Tongue (tissue), 2 donors: Measurements from ENCODE around the gene HNMT. TPM values are rescaled to one million over a fixed set of nuclear protein-coding genes. Genes with fewer than 3 reads are reported as not detected.

ENCODE experiments used
- DNase-seq: peaks from one replicate; pipeline ENCODE4 v3.0.0-alpha.2; 2015
- total RNA-seq: library from RNA; depleted of rRNA; stranded (reverse); fragments of >200 nt; gene quantifications from one replicate; pipeline ENCODE4 v1.2.3, GENCODE V29; 2014

Gene HNMT
- total RNA-seq, 1 donor from 2014 or later = 17.3 TPM

GRCh38 chr2:138012082-138012481 lies 47.8 kb downstream of the HNMT start:
- DNase-seq = no peak

- DNase-seq = no peak
These were observed 48.7 kb downstream of the HNMT start for GRCh38 chr2:138012968-138013367.

GRCh38 chr2:138013639-138014038 lies 49.4 kb downstream of the HNMT start:
- DNase-seq = no peak

DNA sequence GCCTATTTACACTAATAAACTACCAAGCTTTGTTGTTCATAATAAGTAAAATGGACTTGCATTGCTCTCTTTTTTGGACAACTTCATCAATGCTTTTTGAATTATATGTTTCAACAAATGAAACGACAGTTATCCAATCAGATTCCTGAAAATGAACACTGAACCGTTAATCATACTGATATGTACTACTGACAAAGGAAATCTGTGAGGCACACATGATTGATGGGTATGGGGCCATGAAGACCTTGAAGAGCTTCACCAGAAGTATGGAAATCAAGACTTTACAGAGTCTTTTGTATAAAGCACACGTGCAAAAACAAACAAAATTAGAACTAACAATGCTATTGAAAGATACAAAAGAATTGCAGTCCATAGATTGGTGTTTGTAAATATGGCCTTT lies 51.2 kb downstream of the HNMT start:
- no peak for DNase-seq

DNA sequence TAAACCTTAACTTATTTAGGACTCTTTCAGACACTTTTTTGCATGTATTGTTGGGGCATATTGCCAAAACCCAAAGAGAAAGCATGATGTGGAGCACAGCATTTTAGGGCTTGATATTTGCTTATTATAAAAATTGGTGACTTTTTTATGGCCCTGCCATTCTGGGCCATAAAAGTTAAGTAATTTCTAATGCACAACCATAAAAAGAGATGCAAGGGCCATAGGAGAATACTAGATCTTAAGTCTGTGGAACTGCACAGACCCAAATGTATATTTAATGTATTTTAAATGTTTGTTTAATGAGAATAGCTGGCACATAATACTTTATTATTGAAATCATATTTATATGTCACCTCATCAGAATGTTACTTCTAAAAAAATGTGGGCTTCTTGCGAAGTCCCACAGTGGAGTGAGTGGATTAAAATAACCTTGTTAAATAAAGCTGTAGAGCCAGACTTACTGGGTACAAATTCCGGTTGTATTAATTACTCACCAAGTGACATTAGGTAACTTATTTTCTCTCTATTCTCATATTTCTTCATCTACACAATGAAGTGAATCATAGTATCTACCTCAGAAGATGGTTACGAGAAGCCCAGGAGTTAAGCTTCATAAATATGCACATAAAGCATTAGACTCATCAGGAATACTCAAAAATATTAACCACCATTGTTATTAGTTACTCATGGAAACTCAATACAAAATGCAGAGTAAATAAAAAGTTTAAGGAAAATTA lies 52.2 kb downstream of the HNMT start:
- DNase-seq = no peak

DNA sequence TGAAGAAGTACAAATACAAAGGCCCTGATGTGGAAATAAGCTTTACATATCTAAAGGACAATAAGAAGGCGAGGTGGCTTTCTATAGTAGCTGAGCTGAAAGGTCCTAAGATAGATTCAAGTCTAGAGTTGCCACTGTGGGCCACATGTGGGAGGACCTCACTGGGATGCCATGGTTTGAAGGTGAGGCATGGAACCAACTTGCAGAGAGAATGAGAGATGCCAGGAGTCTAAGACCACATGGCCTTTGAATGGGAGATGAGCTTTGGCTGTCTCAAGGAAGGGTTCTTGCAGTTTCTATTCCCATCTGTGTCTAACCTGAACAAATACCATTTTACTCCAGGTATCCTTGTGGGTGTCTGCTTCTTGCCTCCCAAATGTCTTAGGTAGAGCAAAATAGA lies 53.6 kb downstream of the HNMT start:
- DNase-seq = no peak

GRCh38 chr2:138018866-138019688 lies 54.8 kb downstream of the HNMT start:
- no peak for DNase-seq

GRCh38 chr2:138020432-138020831 lies 56.2 kb downstream of the HNMT start:
- no peak for DNase-seq

DNA sequence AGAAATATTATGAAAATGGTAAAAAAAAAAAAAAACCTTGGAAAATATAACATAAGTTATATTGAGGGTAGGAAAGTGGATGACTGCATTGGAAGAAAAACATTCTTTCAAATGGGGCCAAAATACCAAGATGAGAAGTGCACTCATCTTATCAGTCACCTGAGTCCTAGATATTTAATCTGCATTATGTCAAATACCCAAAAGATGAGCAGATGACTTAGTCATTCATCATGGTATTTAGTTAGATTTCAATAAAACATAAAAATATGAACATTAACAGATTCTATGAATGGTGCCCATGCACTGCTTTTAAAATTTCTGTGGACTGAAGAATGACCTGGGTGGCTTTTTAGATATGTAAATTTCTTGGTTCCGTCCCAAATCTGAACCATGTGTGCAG lies 56.9 kb downstream of the HNMT start:
- DNase-seq = no peak

DNA sequence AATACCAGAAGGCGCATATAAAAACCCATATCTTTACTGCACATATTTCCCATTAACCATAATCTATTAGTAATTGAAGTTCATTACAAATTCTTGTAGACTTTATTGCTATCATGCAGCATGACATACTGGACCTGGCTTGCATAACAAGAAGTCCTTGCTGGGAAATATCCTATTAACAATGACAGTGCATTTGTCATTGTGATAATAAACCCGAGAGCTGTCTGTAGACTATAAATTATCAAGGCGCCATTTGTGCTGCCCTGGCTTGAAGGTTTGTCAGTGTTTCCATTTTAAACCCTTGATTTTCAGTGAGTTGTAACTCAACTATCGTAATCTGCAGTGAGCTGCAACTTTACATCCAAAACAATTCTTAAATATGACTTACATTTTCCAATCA lies 59.0 kb downstream of the HNMT start:
- no peak for DNase-seq

- DNase-seq = no peak
These were observed 59.7 kb downstream of the HNMT start for GRCh38 chr2:138023976-138024375.

- no peak for DNase-seq
These were observed 62.1 kb downstream of the HNMT start for GRCh38 chr2:138026111-138027020.

DNA sequence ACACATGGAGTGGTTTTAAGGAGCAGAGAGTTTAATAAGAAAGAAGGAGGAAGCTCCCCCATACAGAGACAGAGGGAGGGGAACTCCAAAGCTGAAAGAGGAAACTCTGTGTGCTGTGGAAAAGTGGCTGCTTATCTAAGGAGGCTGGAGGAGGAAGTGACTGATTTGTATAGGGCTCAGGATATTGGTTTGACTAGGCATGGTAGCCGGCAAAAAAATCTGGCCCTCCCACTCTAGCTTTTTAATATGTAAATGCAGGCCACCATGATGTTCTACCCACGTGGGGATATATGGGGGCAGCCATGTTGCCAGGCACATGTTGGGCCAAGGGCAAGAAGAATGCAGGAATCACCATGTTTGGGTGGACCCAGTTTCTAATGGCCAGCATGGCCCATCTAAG lies 64.3 kb downstream of the HNMT start:
- DNase-seq = no peak

- DNase-seq = peak; percentile 24
These were observed 65.0 kb downstream of the HNMT start for GRCh38 chr2:138029276-138029675.

DNA sequence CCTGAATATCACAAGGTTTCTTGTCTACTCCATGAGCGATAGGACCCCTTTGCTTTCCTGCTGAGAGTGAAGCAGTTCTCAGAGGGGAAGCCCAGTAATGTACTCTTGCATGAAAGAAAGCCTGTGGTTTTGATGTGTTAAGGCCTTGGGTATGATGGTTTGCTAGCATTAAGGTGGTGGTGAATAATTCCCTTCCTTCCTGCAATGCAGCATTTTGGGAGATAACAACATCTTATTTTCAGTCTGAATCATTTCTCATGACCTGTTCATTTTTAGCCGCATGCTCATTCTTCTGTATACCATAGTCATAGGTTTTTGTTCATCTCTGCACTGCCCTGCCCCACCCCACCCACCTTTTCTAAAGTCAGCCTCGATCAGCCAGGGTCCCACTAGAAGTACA lies 66.2 kb downstream of the HNMT start:
- DNase-seq = no peak

DNA sequence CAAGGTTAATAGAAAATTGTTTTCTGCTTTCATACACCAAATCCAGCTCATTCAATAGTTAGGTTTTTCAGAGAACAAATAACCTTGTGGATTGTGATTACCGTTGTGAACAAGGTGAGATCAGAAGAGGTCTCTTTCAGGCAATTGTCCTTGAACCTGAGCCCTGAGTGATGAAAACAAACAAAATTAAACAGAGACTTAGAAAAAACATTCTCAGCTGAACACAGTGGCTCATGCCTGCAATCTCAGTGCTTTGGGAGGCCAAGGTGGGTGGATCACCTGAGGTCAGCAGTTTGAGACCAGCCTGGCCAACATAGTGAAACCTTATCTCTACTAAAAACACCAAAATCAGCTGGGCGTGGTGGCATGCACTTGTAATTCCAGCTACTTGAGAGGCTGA lies 68.1 kb downstream of the HNMT start:
- no peak for DNase-seq

DNA sequence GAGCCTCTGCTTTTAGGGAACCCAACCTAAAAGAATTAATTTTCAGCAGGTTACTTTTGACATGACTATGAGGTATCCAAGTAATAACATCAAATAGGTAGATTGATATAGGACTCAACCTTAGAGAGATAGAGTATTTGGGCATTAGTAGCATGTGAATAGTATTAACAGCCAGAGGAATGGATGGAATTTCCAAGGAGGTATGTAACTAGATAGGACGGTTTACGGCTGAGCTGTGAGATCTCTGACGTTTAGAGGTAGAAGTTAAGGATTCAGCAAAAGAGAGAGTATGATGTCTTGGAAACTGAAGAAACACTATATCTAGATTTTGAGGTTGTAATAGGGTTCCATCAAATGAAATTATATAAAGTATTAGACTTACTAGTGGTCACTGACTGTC lies 70.3 kb downstream of the HNMT start:
- no peak for DNase-seq

DNA sequence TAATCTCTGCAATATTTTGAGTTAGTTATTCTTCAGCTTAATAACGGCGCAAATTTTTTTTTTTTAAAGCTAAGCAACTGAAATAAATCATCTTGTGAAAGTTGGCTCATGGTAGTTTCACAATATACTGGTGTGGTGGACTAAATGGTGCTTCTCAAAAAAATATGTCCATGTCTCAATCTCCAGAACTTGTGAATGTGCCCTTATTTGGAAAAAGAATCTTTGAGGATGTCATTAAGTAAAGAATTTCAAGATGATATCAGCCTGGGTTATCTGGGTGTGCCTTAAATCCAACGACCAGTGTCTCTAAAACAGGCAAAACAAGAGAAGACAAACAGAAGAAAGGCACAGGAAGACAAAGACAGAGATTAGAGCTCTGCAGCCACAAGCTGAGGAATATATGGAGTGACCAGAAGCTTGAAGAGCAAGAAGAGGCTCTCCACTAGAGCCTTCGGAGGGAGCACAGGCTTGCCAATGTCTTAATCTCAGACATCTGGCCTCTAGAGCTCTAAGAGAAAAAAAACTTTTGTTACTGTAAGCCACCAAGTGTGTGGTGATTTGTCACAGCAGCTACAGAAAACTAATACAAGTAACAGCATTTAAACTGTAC lies 71.4 kb downstream of the HNMT start:
- DNase-seq = peak; percentile 11

DNA sequence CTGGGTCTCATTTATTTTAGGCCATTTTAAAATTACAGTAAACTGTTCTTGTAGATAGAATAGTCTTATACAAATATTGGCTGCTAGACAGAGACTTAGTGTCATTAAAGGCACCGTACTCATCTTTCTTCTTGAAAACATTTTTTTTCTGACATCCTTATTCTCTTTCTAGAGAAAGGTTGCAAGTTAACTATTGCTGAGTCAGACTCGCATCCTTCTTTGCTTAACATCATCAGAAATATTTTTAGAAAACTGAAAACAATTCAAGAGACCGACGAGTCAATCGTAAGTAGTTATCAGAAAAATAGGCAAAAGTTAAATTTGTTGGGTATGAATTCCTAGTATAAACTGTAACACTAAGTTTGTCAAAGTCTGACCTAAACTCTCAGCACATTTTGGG lies 72.2 kb downstream of the HNMT start:
- no peak for DNase-seq

DNA sequence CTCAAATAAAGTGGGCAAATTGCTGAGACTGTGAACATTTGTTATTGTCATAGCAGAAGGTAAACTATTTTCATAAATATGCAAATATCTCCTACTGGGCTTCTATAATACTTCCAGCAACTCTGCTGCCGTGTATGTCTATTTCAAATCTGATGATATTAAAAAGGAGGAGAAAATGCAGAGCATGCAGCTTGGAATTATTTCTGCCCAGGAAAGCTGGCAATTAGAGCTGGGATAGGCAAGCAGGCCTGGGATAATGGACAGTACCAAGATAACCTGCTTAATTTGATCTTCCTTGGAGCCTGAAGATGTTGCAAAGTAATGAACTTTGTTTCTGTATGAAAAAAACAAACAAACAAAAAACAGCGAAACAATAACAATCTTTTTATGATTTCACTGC lies 72.8 kb downstream of the HNMT start:
- DNase-seq = no peak

GRCh38 chr2:138040616-138041015 lies 76.3 kb downstream of the HNMT start:
- DNase-seq = no peak

GRCh38 chr2:138042311-138042710 lies 78.0 kb downstream of the HNMT start:
- DNase-seq = no peak
